Measurements from ENCODE around the gene TMEM92.

Gene TMEM92

GRCh38 chr17:50262001-50262794, 12.1 kb upstream of the TMEM92 start:
- DNase-seq (ENCODE audit: low spot score) = no peak

DNA sequence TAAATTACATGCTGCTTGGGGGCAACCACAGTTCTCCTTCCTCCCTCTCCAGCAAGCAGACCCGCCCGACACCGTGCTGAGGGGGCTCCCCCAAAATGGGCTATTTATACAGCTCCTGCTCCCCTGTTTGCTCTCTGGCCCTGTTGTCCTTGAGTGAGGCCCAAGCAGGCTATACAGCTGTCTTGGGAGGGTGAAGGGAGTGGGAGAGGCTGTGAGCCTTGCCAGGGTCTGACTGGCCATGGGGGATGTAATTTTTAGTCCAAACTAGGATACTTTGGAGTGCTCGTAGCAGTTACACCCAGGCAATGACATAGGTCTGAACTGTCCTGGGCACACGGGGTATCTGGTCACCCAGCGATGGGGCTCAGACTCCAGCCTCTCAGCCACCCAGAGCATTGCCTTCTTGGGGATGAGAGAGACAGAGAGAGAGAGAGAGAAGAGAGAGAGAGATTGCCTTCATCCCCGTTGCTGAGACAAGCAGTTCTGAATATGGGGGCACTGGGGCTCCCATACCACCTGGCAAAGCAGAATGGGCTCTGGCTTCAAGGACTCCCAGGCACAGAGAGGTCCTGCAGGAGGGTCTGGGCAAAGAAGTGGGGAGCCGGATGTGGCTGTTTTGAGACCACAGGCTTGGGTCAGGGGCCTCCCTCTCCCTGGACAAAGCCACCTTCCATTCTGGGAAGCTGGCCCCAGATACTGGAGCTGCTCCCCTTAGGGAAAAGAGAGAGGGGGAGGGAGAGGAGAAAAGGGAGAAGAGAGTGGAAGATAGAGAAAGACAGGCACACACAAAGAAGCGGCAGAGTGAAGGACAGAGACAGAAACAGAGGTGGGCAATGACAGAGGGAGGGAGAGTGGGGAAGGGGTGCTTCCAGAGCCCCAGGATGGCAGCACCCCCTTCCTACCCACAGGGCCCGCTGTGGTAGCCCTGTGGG, 10.7 kb upstream of the TMEM92 start:
- no peak for DNase-seq (ENCODE audit: low spot score)

GRCh38 chr17:50264263-50265113, 9.8 kb upstream of the TMEM92 start:
- peak; percentile 72 for DNase-seq (ENCODE audit: low spot score)

GRCh38 chr17:50265212-50265611, 9.1 kb upstream of the TMEM92 start:
- no peak for DNase-seq (ENCODE audit: low spot score)

DNA sequence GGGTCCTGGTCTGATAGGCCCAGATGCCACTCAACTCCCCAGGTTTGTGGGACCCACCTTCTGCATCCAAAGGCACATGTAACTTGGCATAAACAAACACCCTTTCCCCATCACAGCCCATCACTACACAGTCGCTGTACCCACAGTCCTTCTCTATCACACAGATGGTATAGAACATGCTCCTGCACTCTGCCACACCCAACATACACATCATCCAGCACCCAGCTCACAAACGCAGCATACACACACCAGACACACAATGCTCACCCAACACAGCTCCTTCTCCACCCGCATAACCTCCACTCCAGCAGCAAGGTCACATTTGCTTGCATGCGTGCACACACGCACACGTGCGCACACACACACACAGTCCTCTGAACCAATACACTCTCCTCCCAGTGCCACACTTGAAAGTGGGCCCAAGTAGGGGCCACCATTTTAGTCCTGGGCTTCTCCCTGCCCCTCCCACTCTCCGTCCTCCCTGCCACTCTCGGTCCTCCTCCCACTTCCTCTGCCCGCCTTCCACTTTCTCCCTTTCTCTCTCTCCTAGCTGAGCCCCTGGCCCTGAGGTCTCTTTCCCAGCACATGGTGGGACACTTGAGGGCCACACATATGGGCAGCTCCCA, 8.5 kb upstream of the TMEM92 start:
- peak; percentile 52 for DNase-seq (ENCODE audit: low spot score)

DNA sequence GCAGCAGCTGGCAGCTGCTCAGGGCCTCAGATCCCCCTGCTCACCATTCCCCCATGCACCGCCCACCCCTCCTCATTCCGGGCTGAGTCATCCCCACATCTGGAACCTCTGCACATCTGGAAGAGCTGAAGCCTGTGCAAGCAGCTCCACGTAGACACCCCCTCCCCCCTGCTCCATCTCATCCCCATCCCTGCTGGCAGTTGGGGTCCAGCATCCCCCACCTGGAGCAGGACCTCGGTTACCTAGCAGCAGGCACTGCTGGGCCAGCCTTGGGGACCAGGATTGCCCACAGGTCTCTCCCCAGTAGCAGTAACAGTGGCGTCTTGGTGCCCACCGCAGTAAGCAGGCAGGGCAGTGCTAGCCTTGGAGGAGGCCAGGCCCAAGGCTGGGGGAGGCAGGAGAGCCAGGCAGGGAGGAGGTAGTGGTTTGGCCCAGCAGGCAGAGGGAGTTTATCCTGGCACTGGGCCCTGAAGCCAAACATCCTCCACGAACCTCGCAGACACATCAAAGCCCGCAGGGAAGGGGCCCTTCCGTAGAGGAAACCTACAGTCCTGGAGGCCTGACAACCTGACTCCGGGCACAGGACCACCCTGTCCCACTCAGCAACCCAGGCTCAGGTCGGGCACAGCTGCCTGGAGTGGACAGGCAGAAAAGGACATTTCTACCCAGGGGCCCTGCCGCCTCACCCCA, 7.7 kb upstream of the TMEM92 start:
- DNase-seq (ENCODE audit: low spot score) = peak; percentile 56

GRCh38 chr17:50267074-50267841, 7.0 kb upstream of the TMEM92 start:
- no peak for DNase-seq (ENCODE audit: low spot score)

- DNase-seq (ENCODE audit: low spot score) = no peak
These were observed 6.2 kb upstream of the TMEM92 start for GRCh38 chr17:50268026-50268425.

DNA sequence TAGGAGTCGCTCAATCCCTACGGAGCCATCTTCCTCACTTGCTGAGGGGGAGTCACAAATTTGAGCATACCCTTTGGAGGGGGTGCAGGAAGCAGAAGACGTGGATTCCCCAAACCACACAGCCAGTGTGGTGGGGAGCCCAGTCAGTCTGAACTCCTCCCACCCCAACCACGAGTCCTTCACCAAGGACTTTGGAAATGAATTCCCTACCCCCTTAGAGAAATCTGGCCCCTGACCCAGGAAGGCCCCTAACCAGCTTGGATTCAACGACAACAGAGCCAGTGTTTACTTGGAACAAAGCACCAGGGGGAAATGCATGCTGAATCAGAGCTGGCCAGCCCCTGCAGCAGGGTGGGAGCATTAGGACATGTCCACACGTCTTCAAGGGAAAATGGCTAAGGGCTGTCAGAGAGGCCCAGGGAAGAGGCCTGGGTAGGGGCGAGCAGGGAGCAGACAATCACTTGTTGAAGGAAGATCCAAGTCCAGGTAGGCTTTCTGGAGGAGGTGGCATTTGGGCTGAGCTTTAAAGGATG, 5.5 kb upstream of the TMEM92 start:
- peak; percentile 56 for DNase-seq (ENCODE audit: low spot score)

- peak; percentile 80 for DNase-seq (ENCODE audit: low spot score)
These were observed 4.5 kb upstream of the TMEM92 start for GRCh38 chr17:50269477-50270434.

GRCh38 chr17:50270435-50271362, 3.6 kb upstream of the TMEM92 start:
- DNase-seq (ENCODE audit: low spot score) = peak; percentile 68

GRCh38 chr17:50271363-50271750, 2.9 kb upstream of the TMEM92 start:
- DNase-seq (ENCODE audit: low spot score) = peak; percentile 38

DNA sequence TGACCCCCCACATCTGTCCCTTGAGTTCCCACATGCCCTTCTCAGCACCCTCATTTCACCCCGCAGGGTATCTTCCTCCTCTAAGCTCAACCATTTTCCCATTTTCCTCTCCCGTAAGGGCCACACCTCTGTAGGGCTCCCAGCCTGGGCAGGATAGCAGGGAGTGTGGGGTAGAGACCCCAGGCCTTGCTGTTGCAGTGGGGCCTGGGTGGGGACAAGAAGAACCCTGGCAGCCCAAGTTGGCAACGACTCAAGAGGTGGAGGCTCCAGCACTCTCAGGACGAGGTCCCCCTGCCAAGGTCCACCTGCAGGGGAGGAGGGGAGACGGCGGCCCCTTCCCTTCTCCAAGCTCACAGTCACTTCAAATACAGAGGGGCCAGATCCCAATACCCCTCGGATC, 2.0 kb upstream of the TMEM92 start:
- peak; percentile 54 for DNase-seq (ENCODE audit: low spot score)

- peak; percentile 93 for DNase-seq (ENCODE audit: low spot score)
These were observed 1.3 kb upstream of the TMEM92 start for GRCh38 chr17:50272711-50273653.

GRCh38 chr17:50273654-50274040, 619 bp upstream of the TMEM92 start:
- peak; percentile 53 for DNase-seq (ENCODE audit: low spot score)

- no peak for DNase-seq (ENCODE audit: low spot score)
These were observed 593 bp downstream of the TMEM92 start for GRCh38 chr17:50274897-50275221.

DNA sequence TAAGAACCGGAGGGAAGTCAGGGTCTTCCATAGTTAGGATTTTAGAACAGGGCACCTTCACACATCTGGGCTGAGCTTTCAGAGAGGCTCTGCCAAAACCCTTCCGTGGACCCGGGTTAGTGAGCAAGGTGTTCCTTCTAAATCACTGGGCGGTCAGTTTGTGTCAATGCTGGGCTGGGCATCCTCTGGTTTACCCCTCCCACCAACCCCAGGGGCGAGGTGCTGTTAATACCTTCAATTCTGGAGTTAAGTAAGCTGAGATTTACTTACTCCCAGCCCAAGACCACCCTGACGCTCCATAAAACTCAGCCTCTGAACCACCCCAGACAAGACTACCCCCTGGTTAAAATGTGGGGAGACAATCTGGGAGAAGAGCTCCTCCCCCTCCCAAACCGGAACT, 1.0 kb downstream of the TMEM92 start:
- DNase-seq (ENCODE audit: low spot score) = peak; percentile 49

Measured in ecto neural progenitor cell (in vitro differentiated cells).